Measurements from ENCODE around the gene IKZF3. TPM values are rescaled to one million over a fixed set of nuclear protein-coding genes. Genes with fewer than 3 reads are reported as not detected.
A peak's percentile ranks its signal among the peaks of the same experiment; 100 is the strongest.
"Not testable (repeated sequence)": the region's sequence is repeated elsewhere in the genome, so short reads cannot be mapped to it uniquely, and the experiment has no call there.

Gene IKZF3
- total RNA-seq, 2 donors from 2014 or later, result 1.6 TPM

GRCh38 chr17:39736319-39737165, 127.6 kb downstream of the IKZF3 start:
- intact Hi-C loops (cut with DNase I), result no loop called here
- DNase-seq (ENCODE audit: low spot score), result no peak

- DNase-seq (ENCODE audit: low spot score), result no peak
- intact Hi-C loops (cut with DNase I), result no loop called here
These were observed 128.2 kb downstream of the IKZF3 start for GRCh38 chr17:39735882-39736281.

GRCh38 chr17:39732586-39732985, 131.5 kb downstream of the IKZF3 start:
- DNase-seq (ENCODE audit: low spot score), result no peak

GRCh38 chr17:39730095-39730921, 133.8 kb downstream of the IKZF3 start, which contains the start of gene MIEN1:
TSS of gene MIEN1 (minus strand) at chr17:39730532. CDS start at chr17:39730495, 37 bp downstream.
- intact Hi-C loops (cut with DNase I), result no loop called here
- peak; percentile 98 for DNase-seq (ENCODE audit: low spot score)

More at GRCh38 chr17:39732586-39732985, 131.5 kb downstream of the IKZF3 start:
- intact Hi-C loops (cut with DNase I), result no loop called here

DNA sequence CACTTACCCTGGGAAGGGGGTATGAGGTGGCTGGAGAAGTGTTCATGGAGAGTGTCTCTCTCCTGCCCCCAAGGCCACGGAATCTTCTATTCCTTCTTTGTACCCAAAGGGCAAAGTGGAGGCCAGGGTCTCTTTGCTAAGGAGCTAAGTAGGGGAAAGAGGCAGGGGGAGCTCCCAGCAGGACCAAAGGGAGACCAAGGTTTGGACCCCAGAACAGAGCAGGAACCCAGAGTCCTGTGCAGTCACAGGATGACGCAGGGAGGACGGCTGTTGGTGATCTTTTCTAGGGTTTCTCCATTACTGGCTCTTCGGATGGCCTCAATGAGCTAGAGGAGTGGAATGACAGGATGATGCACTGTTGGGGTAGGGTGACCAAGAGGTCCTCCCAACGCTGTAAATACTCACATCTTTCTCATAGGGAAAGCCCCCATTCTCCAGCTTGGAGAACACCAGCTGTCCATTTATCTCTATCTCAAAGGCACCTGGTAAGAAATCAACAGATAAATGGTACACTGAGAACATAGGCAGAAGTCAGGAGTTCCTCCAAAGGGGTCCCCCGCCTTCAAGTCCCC, 134.7 kb downstream of the IKZF3 start:
- intact Hi-C loops (cut with DNase I), result no loop called here

DNA sequence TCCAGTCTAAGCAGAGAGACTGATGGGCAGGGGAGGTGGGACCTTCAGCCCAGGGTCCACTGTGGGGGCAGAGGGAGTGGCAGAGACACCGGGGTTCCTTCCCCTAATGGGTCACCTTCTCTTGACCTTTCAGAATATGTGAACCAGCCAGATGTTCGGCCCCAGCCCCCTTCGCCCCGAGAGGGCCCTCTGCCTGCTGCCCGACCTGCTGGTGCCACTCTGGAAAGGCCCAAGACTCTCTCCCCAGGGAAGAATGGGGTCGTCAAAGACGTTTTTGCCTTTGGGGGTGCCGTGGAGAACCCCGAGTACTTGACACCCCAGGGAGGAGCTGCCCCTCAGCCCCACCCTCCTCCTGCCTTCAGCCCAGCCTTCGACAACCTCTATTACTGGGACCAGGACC, 136.6 kb downstream of the IKZF3 start:
- no peak for DNase-seq (ENCODE audit: low spot score)
- intact Hi-C loops (cut with DNase I), result no loop called here

More for the DNA sequence above, 134.7 kb downstream of the IKZF3 start:
- DNase-seq (ENCODE audit: low spot score), result no peak

DNA sequence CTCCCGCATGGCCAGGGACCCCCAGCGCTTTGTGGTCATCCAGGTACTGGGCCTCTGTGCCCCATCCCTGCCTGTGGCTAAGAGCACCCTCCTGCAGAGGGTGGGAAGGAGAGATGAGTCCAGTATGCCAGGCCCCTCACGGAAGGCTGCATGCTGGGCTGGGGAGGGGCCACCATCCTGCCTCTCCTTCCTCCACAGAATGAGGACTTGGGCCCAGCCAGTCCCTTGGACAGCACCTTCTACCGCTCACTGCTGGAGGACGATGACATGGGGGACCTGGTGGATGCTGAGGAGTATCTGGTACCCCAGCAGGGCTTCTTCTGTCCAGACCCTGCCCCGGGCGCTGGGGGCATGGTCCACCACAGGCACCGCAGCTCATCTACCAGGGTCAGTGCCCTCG, 137.5 kb downstream of the IKZF3 start:
- intact Hi-C loops (cut with DNase I), result no loop called here
- DNase-seq (ENCODE audit: low spot score), result no peak

DNA sequence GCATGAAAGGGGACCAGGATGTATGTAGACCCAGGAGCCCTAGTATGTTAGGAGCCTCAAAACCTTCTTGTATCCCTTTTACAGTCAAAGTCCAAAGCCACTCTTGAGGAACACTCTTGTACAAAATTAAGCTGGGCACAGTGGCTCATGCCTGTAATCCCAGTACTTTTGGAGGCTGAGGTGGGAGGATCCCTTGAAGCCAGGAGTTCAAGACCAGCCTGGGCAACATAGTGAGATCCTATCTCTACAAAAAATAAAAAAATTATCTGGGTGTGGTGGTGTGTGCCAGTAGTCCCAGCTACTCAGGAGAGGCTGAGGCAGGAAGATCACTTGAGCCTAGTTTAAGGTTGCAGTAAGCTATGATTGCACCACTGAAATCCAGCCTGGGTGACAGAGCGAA, 138.2 kb downstream of the IKZF3 start:
- DNase-seq (ENCODE audit: low spot score); intact Hi-C loops (cut with DNase I): not testable (repeated sequence)

GRCh38 chr17:39724731-39725130, 139.4 kb downstream of the IKZF3 start:
- no peak for DNase-seq (ENCODE audit: low spot score)
- intact Hi-C loops (cut with DNase I), result no loop called here

- DNase-seq (ENCODE audit: low spot score), result no peak
- intact Hi-C loops (cut with DNase I), result no loop called here
These were observed 140.9 kb downstream of the IKZF3 start for GRCh38 chr17:39722965-39723848.

DNA sequence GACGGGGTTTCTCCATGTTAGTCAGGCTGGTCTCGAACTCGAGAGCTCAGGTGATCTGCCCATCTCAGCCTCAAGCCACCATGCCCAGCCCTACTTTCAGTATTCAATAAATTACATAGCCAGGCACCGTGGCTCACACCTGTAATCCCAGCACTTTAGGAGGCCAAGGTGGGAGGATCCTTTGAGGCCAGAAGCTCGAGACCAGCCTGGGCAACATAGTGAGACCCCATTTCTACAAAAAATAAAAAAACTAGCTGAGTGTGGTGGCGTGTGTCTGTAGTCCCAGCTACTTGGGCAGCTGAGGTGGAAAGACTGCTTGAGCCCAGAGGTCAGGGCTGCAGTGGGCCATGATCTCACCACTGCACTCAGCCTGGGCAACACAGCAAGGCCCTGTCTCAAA, 142.0 kb downstream of the IKZF3 start:
- DNase-seq (ENCODE audit: low spot score), result no peak
- intact Hi-C loops (cut with DNase I), result no loop called here

DNA sequence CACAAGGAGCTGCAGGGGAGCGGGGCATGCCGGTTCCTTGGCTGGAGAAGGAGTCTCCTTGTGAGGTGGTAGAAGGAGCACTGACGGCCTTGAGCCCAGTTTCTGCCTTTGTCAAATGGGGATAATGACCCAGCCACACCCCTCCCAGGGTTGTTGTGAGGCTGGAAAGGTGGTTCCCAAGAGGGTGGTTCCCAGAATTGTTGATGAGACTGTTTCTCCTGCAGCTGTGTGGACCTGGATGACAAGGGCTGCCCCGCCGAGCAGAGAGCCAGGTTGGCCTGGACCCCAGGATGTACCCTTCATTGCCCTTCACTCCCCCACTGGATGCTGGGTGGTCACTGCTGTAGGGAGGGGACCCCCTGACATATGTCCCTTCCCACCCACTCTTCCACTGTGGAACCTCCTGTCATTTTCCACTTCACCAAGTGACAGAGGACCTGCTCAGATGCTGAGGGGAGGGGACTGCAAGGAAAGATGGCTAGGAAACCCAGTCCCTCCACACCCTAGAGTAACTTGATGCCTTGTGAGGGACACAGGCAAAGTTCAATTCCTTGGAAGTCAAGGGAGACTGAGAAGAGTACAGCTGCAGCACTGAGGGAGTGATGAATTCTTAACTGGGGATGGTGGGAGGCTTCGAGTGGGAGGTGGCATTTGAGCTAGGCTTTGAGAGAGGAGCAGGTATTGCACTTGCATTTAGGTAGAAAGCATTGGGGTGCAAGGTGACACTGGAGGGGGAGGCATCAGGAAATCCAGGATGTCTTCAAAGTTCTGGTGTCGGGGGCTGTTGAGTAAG, 144.4 kb downstream of the IKZF3 start:
- no peak for DNase-seq (ENCODE audit: low spot score)
- intact Hi-C loops (cut with DNase I), result no loop called here

DNA sequence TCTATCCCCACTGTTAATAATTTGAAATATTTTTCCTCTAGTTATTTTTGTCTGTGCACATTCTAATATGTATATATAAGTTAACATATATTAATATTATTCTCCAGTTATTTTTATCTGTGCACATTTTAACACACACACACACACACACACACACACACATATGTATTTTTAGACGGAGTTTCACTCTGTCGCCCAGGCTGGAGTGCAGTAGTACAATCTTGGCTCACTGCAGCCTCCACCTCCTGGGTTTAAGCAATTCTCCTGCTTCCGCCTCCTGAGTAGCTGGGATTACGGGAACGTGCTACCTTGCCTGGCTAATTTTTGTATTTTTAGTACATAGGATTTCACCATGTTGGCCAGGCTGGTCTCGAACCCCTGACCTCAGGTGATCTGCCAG, 146.5 kb downstream of the IKZF3 start:
- intact Hi-C loops (cut with DNase I), result no loop called here
- no peak for DNase-seq (ENCODE audit: low spot score)

DNA sequence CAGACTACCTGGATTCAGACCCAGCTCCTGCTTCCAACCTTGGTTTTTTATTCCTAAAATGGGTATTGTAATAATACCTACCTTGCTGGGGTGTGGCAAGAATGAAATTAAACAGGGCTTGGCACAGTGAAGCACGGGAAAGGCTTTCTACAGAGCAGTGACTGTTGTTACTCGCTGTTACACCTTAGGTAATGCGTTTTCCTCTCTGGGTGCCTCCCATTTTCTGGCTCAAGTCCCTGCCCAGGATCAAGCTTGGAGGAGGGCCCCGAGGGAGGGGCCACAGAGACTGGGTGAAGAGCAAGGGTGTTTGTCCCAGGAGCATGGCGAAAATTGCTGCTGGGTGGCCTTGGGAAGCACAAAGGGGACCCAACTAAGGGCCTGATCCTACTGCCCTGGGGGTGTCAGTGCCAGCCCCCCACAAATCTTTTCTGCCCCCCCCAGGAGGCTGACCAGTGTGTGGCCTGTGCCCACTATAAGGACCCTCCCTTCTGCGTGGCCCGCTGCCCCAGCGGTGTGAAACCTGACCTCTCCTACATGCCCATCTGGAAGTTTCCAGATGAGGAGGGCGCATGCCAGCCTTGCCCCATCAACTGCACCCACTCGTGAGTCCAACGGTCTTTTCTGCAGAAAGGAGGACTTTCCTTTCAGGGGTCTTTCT, 147.1 kb downstream of the IKZF3 start:
- intact Hi-C loops (cut with DNase I), result no loop called here
- DNase-seq (ENCODE audit: low spot score), result no peak

DNA sequence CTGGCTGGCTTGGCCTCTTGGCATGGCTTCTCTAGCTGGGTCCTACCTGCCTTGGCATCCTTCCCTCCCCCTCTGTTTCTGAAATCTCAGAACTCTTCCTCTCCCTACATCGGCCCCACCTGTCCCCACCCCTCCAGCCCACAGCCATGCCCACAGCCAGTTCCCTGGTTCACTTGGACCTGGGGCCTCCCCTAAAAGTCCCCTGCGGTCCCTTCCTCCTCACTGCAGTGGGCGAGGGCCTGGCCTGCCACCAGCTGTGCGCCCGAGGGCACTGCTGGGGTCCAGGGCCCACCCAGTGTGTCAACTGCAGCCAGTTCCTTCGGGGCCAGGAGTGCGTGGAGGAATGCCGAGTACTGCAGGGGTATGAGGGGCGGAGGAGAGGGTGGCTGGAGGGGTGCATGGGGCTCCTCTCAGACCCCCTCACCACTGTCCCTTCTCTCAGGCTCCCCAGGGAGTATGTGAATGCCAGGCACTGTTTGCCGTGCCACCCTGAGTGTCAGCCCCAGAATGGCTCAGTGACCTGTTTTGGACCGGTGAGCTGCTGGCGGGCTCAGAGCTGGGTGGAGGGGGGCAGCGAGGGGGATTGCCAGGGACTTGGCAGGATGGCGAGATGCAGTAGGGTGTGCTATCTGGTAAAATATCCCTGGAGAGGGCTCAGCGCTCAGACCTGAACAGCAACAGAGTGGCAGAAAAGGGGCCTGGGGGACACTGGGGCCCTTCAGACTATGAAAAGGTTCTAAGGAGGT, 147.9 kb downstream of the IKZF3 start:
- intact Hi-C loops (cut with DNase I), result no loop called here
- DNase-seq (ENCODE audit: low spot score), result no peak

- intact Hi-C loops (cut with DNase I), result no loop called here
- no peak for DNase-seq (ENCODE audit: low spot score)
These were observed 148.6 kb downstream of the IKZF3 start for GRCh38 chr17:39715375-39716072.

GRCh38 chr17:39714234-39714633, 149.9 kb downstream of the IKZF3 start:
- DNase-seq (ENCODE audit: low spot score), result no peak
- intact Hi-C loops (cut with DNase I), result no loop called here
